SK-N-SH (cell line): ENCODE measurements around the gene IL12RB1. TPM values are rescaled to one million over a fixed set of nuclear protein-coding genes. Genes with fewer than 3 reads are reported as not detected.
"Not testable (repeated sequence)": the region's sequence is repeated elsewhere in the genome, so short reads cannot be mapped to it uniquely, and the experiment has no call there.

Experiments
- CTCF ChIA-PET: fragments of 300-600, 350-600 bp; formaldehyde crosslinking; extraction: SDS; loops from one replicate; lab custom pipeline; 2021; lab: Yijun Ruan, JAX
- POLR2A ChIA-PET: fragments of 350-600 bp; sonication (Branson Sonifier 250); formaldehyde crosslinking; extraction: SDS; loops from one replicate; lab custom pipeline; 2020; ENCODE audit warnings: antibody characterized with exemption, inconsistent platforms; lab: Yijun Ruan, JAX
- DNase-seq: peaks from one replicate; pipeline ENCODE4 v3.0.0; 2012
- H2AFZ ChIP-seq: fragments of 200-600 bp; sonication (generic); 2 replicates; pipeline ENCODE4 v1.8.1; 2016; ENCODE audit warnings: antibody characterized with exemption, mild to moderate bottlenecking, low read depth
- H3F3A ChIP-seq: fragments of 200-600 bp; sonication (generic); replicated peaks from 2 replicates; pipeline ENCODE3; 2016; ENCODE audit warnings: antibody characterized with exemption, mild to moderate bottlenecking; ENCODE audit not compliant: insufficient read depth
- H3K27ac ChIP-seq, 2 experiments: fragments of 200-500 bp in 1 of 2; fragments of 200-600 bp in 1 of 2; sonication (Bioruptor generic) in 1 of 2; sonication (generic), shearing (Covaris generic) in 1 of 2; 2 replicates each; pipeline versions ENCODE4 v1.5.1 to v1.6.1; 2014 to 2016; ENCODE audit warnings: low read depth in 2 of 2, inconsistent platforms in 1 of 2, low read length in 1 of 2, mild to moderate bottlenecking in 1 of 2, mixed read lengths in 1 of 2
- H3K27me3 ChIP-seq: fragments of 200-600 bp; sonication (generic), shearing (Covaris generic); 2 replicates; pipeline ENCODE4 v1.6.1; 2016; ENCODE audit warnings: mixed run types; ENCODE audit not compliant: insufficient read depth
- H3K36me3 ChIP-seq, 2 experiments: fragments of 200-500 bp in 1 of 2; fragments of 200-600 bp in 1 of 2; sonication (Bioruptor generic) in 1 of 2; sonication (generic) in 1 of 2; replicated peaks in 1 of 2; 2 replicates each; pipeline versions ENCODE3 to v1.5.1; 2014 to 2016; ENCODE audit warnings: low read length in 1 of 2, mild to moderate bottlenecking in 1 of 2; ENCODE audit not compliant: insufficient read depth in 2 of 2, control insufficient read depth in 1 of 2
- H3K4me1 ChIP-seq, 2 experiments: fragments of 200-500 bp in 1 of 2; fragments of 200-600 bp in 1 of 2; sonication (Bioruptor generic) in 1 of 2; sonication (generic), shearing (Covaris generic) in 1 of 2; 2 replicates each; pipeline versions ENCODE4 v1.5.1 to v1.6.1; 2014 to 2016; ENCODE audit warnings: low read depth in 1 of 2, low read length in 1 of 2, mixed run types in 1 of 2; ENCODE audit not compliant: insufficient read depth in 2 of 2, control insufficient read depth in 1 of 2
- H3K4me2 ChIP-seq: fragments of 200-600 bp; sonication (generic), shearing (Covaris generic); 2 replicates; pipeline ENCODE4 v1.6.1; 2017; ENCODE audit warnings: mixed run types
- H3K4me3 ChIP-seq, 2 experiments: fragments of 200-500 bp in 1 of 2; fragments of 200-600 bp in 1 of 2; sonication (Bioruptor generic) in 1 of 2; sonication (generic), shearing (Covaris generic) in 1 of 2; 2 replicates each; pipeline versions ENCODE4 v1.5.1 to v1.8.1; 2014 to 2016; ENCODE audit warnings: low read depth in 2 of 2, inconsistent platforms in 1 of 2, low read length in 1 of 2, mild to moderate bottlenecking in 1 of 2, mixed read lengths in 1 of 2, moderate library complexity in 1 of 2
- H3K79me2 ChIP-seq: fragments of 200-600 bp; sonication (generic); 2 replicates; pipeline ENCODE4 v1.8.1; 2017; ENCODE audit warnings: mild to moderate bottlenecking; ENCODE audit not compliant: insufficient read depth
- H3K9ac ChIP-seq: fragments of 200-600 bp; sonication (generic); 2 replicates; pipeline ENCODE4 v1.6.1; 2017; ENCODE audit warnings: mixed run types
- H3K9me2 ChIP-seq: fragments of 200-600 bp; sonication (generic); 2 replicates; pipeline ENCODE4 v1.6.1; 2017; ENCODE audit warnings: mixed run types
- H3K9me3 ChIP-seq: fragments of 200-600 bp; sonication (generic); 2 replicates; pipeline ENCODE4 v1.6.1; 2017; ENCODE audit warnings: mixed run types, mild to moderate bottlenecking, moderate library complexity
- H4K20me1 ChIP-seq: fragments of 200-600 bp; sonication (generic); 2 replicates; pipeline ENCODE4 v1.6.1; 2017; ENCODE audit warnings: mild to moderate bottlenecking, mixed run types; ENCODE audit not compliant: insufficient read depth
- CHD2 ChIP-seq: fragments of 150-350 bp; IDR thresholded peaks from 2 replicates; pipeline ENCODE4 v1.6.1; 2018; ENCODE audit warnings: low read length; ENCODE audit not compliant: partially characterized antibody
- EP300 ChIP-seq, 2 experiments: IDR thresholded peaks; 2 replicates each; pipeline versions ENCODE4 v1.4.0 to v1.6.1; 2012; ENCODE audit warnings: borderline replicate concordance in 1 of 2, low read depth in 1 of 2, low read length in 1 of 2
- EZH2phosphoT487 ChIP-seq: fragments of 200-600 bp; sonication (generic); IDR thresholded peaks from 2 replicates; pipeline ENCODE4 v1.6.1; 2017; ENCODE audit warnings: low read depth, mixed run types, mild to moderate bottlenecking, antibody characterized with exemption, moderate library complexity, borderline replicate concordance
- FOSL2 ChIP-seq: IDR thresholded peaks from 2 replicates; pipeline ENCODE4 v1.4.0; 2012; ENCODE audit warnings: low read depth, mild to moderate bottlenecking, moderate library complexity, borderline replicate concordance
- NRF1 ChIP-seq: IDR thresholded peaks from 2 replicates; pipeline ENCODE4 v1.6.1; 2012; ENCODE audit warnings: low read depth, mild to moderate bottlenecking, low read length
- POLR2AphosphoS5 ChIP-seq: IDR thresholded peaks from 2 replicates; pipeline ENCODE4 v1.6.1; 2012; ENCODE audit warnings: low read depth, low read length
- RAD21 ChIP-seq: IDR thresholded peaks from 2 replicates; pipeline ENCODE4 v1.6.1; 2012; ENCODE audit warnings: mild to moderate bottlenecking, low read length
- RXRA ChIP-seq: IDR thresholded peaks from 2 replicates; pipeline ENCODE4 v1.4.0; 2012; ENCODE audit warnings: low read depth, mild to moderate bottlenecking, borderline replicate concordance
- SIN3A ChIP-seq: IDR thresholded peaks from 2 replicates; pipeline ENCODE4 v1.6.1; 2012; ENCODE audit warnings: low read depth, mild to moderate bottlenecking, low read length, moderate library complexity, borderline replicate concordance
- TCF12 ChIP-seq: IDR thresholded peaks from 2 replicates; pipeline ENCODE4 v1.4.0; 2012
- TEAD4 ChIP-seq: IDR thresholded peaks from 2 replicates; pipeline ENCODE4 v1.4.0; 2012; ENCODE audit warnings: mild to moderate bottlenecking, borderline replicate concordance; ENCODE audit not compliant: insufficient read depth
- WGBS: methylation state at CpG from one replicate; pipeline ENCODE4 v1.1.6; 2017; ENCODE audit warnings: low lambda C conversion rate; 5-methylcytosine and 5-hydroxymethylcytosine counted together
- polyA plus RNA-seq, 3 experiments: library from polyadenylated mRNA; depleted of rRNA; stranded (reverse); fragments of >200 nt; gene quantifications; 2 replicates each; pipeline ENCODE4 v1.2.3, GENCODE V29; 2012
- TF ChIP-seq, protein P1 (sequence below): IDR thresholded peaks from 2 replicates; pipeline ENCODE4 v1.4.0; 2012; ENCODE audit warnings: low read depth, borderline replicate concordance
- TF ChIP-seq, protein P2 (sequence below): IDR thresholded peaks from 2 replicates; pipeline ENCODE4; 2012
- TF ChIP-seq, protein P3 (sequence below): fragments of 200-600 bp; sonication (generic); IDR thresholded peaks from 2 replicates; pipeline ENCODE4 v1.6.1; 2017; ENCODE audit warnings: antibody characterized with exemption, mild to moderate bottlenecking, moderate library complexity

Gene IL12RB1
- polyA plus RNA-seq, 1 of the 3 experiments (the other 2 are of a cell fraction), result 0.02 TPM

DNA sequence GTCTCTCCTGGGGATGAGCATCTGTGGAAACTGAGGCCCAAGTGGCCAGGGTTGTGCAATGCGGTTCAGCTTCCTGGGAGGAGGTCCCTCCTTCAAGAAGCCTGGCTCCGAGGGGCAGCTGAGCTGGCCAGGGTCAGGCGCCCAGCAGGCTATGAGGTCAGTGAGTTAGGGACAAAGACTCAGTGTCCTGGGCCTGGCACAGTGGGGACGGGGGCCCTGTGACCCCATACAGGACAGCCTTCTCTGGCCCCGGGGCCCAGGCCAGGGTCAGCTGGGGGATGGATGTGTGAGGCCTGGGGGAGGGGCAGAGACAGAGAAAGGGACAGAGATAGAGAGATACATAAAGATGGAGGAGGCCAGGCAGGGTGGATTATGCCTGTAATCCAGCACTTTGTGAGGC lies 3.0 kb upstream of the IL12RB1 start:
- no peaks in the 10 kb centered on the region for H3K79me2 ChIP-seq
- H3K9ac ChIP-seq, result no peak overlapping the region
- H4K20me1 ChIP-seq, result no peaks in the 10 kb centered on the region
- H3K9me2 ChIP-seq, result no peaks in the 10 kb centered on the region
- TF ChIP-seq RAD21 (no peak), CHD2 (no peak)
- no peak overlapping the region for H2AFZ ChIP-seq
- peaks cover 4% of the 10 kb centered on the region for H3F3A ChIP-seq
- no peaks in the 10 kb centered on the region for H3K9me3 ChIP-seq
- no peak overlapping the region for H3K4me2 ChIP-seq
- H3K27me3 ChIP-seq, result no peaks in the 10 kb centered on the region
- no peak for DNase-seq
- no peaks in the 10 kb centered on the region for H3K36me3 ChIP-seq
- POLR2A ChIA-PET, result no interaction called here
- 83% methylated on average over 5 of the region's 5 CpGs for WGBS
- H3K27ac ChIP-seq, result no peak overlapping the region
- no peak overlapping the region for H3K4me3 ChIP-seq
- CTCF ChIA-PET, result no interaction called here
- no peaks in the 10 kb centered on the region for H3K4me1 ChIP-seq

DNA sequence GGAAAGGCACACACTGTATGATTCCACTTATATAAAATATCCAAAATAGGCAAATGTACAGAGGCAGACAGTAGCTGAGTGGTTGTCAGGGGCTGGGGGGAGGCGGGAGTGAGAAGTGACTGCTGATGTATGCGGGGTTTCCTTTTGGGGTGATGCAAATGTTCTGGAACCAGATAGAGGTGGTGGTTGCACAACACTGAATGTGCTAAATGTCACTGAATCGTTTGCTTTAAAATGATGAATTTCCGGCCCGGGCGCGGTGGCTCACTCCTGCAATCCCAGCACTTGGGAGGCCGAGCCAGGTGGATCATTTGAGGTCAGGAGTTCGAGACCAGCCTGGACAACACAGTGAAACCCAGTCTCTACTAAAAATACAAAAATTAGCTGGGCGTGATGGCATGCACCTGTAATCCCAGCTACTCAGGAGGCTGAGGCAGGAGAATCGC lies 2.4 kb upstream of the IL12RB1 start:
- H3K36me3 ChIP-seq, CTCF ChIA-PET, DNase-seq, H3K9me2 ChIP-seq, H3K79me2 ChIP-seq, POLR2A ChIA-PET, H3K4me2 ChIP-seq, H3K27ac ChIP-seq, H3K4me3 ChIP-seq, H3K9me3 ChIP-seq, H3K27me3 ChIP-seq, H3K9ac ChIP-seq, H4K20me1 ChIP-seq, H3F3A ChIP-seq, H3K4me1 ChIP-seq, H2AFZ ChIP-seq: not testable (repeated sequence)
- WGBS, result 82% methylated on average over 11 of the region's 11 CpGs

DNA sequence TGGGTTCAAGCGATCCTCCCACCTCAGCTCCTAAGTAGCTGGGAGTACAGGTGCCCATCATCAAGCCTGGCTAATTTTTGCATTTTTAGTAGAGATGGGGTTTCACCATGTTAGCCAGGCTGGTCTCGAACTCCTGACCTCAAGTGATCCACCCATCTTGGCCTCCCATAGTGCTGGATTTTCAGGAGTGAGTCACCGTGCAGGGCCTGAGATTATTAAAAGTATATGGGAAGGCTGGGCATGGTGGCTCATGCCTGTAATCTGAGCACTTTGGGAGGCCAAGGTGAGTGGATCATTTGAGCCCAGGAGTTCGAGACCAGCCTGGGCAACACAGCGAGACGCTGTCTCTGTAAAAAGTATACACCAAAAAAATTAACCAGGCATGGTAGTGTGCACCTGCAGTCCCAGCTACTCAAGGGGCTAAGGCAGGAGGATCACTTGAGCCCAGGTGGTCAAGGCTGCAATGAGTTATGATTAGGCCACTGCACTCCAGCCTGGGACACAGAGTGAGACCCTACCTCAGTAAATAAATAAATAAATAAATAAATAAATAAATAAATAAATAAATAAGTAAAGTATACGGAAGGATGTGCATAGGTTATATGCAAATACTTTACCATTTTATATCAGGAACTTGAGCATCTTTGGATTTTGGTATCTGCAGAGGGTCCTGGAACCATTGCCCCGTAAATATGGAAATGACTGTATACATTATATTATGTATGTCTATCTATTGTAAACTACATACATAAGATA lies 854 bp downstream of the IL12RB1 start:
- no peak for DNase-seq
- WGBS, result 74% methylated on average over 8 of the region's 8 CpGs
- ChIA-PET CTCF (interaction anchor here (0.6 kb wide), 1 partner anchor 253 kb away, joined by 3 read pairs; no protein-coding TSS in a partner anchor), POLR2A (no interaction called here)
- Histone ChIP-seq H3K27me3 (peaks cover 7% of the 10 kb centered on the region), H2AFZ (no peak overlapping the region), H3K4me1 (no peaks in the 10 kb centered on the region), H3K9ac (no peak overlapping the region), H3K4me2 (no peak overlapping the region), H4K20me1 (no peaks in the 10 kb centered on the region), H3F3A (no peaks in the 10 kb centered on the region), H3K27ac (no peak overlapping the region), H3K79me2 (no peaks in the 10 kb centered on the region), H3K4me3 (no peak overlapping the region), H3K9me3 (no peaks in the 10 kb centered on the region), H3K36me3 (no peaks in the 10 kb centered on the region), H3K9me2 (no peaks in the 10 kb centered on the region)
- TF ChIP-seq, protein P1, sequence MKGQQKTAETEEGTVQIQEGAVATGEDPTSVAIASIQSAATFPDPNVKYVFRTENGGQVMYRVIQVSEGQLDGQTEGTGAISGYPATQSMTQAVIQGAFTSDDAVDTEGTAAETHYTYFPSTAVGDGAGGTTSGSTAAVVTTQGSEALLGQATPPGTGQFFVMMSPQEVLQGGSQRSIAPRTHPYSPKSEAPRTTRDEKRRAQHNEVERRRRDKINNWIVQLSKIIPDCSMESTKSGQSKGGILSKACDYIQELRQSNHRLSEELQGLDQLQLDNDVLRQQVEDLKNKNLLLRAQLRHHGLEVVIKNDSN, result no peak
- TF ChIP-seq FOSL2 (no peak), SIN3A (no peak), POLR2AphosphoS5 (no peak), TCF12 (no peak), TEAD4 (no peak), EP300 (IDR thresholded peaks at IDR 0.05; ENCODE audit: borderline replicate concordance in 1 of 2, low read depth in 1 of 2, low read length in 1 of 2) (no peak), RXRA (no peak), EZH2phosphoT487 (no peak), NRF1 (no peak)
- TF ChIP-seq, protein P2, sequence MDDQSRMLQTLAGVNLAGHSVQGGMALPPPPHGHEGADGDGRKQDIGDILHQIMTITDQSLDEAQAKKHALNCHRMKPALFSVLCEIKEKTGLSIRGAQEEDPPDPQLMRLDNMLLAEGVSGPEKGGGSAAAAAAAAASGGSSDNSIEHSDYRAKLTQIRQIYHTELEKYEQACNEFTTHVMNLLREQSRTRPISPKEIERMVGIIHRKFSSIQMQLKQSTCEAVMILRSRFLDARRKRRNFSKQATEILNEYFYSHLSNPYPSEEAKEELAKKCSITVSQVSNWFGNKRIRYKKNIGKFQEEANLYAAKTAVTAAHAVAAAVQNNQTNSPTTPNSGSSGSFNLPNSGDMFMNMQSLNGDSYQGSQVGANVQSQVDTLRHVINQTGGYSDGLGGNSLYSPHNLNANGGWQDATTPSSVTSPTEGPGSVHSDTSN, result no peak
- TF ChIP-seq, protein P3, sequence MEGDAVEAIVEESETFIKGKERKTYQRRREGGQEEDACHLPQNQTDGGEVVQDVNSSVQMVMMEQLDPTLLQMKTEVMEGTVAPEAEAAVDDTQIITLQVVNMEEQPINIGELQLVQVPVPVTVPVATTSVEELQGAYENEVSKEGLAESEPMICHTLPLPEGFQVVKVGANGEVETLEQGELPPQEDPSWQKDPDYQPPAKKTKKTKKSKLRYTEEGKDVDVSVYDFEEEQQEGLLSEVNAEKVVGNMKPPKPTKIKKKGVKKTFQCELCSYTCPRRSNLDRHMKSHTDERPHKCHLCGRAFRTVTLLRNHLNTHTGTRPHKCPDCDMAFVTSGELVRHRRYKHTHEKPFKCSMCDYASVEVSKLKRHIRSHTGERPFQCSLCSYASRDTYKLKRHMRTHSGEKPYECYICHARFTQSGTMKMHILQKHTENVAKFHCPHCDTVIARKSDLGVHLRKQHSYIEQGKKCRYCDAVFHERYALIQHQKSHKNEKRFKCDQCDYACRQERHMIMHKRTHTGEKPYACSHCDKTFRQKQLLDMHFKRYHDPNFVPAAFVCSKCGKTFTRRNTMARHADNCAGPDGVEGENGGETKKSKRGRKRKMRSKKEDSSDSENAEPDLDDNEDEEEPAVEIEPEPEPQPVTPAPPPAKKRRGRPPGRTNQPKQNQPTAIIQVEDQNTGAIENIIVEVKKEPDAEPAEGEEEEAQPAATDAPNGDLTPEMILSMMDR, result no peak
